Spleen (tissue), 11 donors: ENCODE measurements around the gene MYO15A. TPM values are rescaled to one million over a fixed set of nuclear protein-coding genes. Genes with fewer than 3 reads are reported as not detected.

ENCODE experiments used
- DNase-seq: peaks from one replicate; pipeline ENCODE4 v3.0.0-alpha.2; 2020
- H3K27ac ChIP-seq, 8 donors: fragments of 200-600 bp; sonication (generic) in 7 of 8; 1 replicate in 4 of 8; 2 replicates in 4 of 8; pipeline versions ENCODE4 v1.5.0 to v1.8.0; 2016 to 2021; ENCODE audit warnings: inconsistent platforms in 4 of 8, mild to moderate bottlenecking in 4 of 8, moderate library complexity in 1 of 8
- H3K27me3 ChIP-seq, 7 donors: fragments of 200-600 bp; sonication (generic) in 6 of 7; replicated peaks in 1 of 7; 1 replicate in 4 of 7; 2 replicates in 3 of 7; pipeline versions ENCODE4 v1.5.0 to v1.8.0; 2016 to 2021; ENCODE audit warnings: inconsistent platforms in 3 of 7, mild to moderate bottlenecking in 1 of 7
- H3K36me3 ChIP-seq, 6 donors: fragments of 200-600 bp; sonication (generic) in 5 of 6; 1 replicate in 4 of 6; 2 replicates in 2 of 6; pipeline versions ENCODE4 v1.5.0 to v1.8.0; 2016 to 2021; ENCODE audit warnings: inconsistent platforms in 2 of 6
- H3K4me1 ChIP-seq, 6 donors: fragments of 200-600 bp; sonication (generic) in 5 of 6; 1 replicate in 3 of 6; 2 replicates in 3 of 6; pipeline versions ENCODE4 v1.5.0 to v1.8.0; 2016 to 2021; ENCODE audit warnings: inconsistent platforms in 3 of 6
- H3K4me3 ChIP-seq, 8 donors: fragments of 200-600 bp; sonication (generic) in 7 of 8; 1 replicate in 4 of 8; 2 replicates in 4 of 8; pipeline versions ENCODE4 v1.5.0 to v1.8.0; 2016 to 2021; ENCODE audit warnings: inconsistent platforms in 4 of 8, mild to moderate bottlenecking in 4 of 8, moderate library complexity in 2 of 8
- H3K9me3 ChIP-seq, 8 donors: fragments of 200-600 bp; sonication (generic) in 7 of 8; 1 replicate in 4 of 8; 2 replicates in 4 of 8; pipeline versions ENCODE4 v1.5.0 to v1.8.0; 2016 to 2021; ENCODE audit warnings: inconsistent platforms in 4 of 8
- CTCF ChIP-seq, 11 experiments: fragments of 200-600 bp in 7 of 11; fragments of 450-650 bp in 4 of 11; sonication (generic) in 4 of 11; IDR thresholded peaks in 8 of 11; conservative IDR thresholded peaks in 3 of 11; 1 replicate in 7 of 11; 2 replicates in 4 of 11; pipeline versions ENCODE4 v1.4.0 to v1.8.0; 2016 to 2021; ENCODE audit warnings: antibody characterized with exemption in 11 of 11, inconsistent platforms in 4 of 11, mild to moderate bottlenecking in 1 of 11
- POLR2A ChIP-seq, 3 donors: fragments of 450-650 bp; IDR thresholded peaks; one replicate each; pipeline ENCODE4 v1.5.1; 2017; ENCODE audit warnings: antibody characterized with exemption in 3 of 3, mild to moderate bottlenecking in 1 of 3
- POLR2AphosphoS5 ChIP-seq, 3 donors: sonication (generic); formaldehyde crosslinking; IDR thresholded peaks; one replicate each; pipeline ENCODE4 v1.5.1; 2017; ENCODE audit warnings: antibody characterized with exemption in 3 of 3
- WGBS, 5 donors: extraction: QIAGEN DNeasy Blood & Tissue Kit in 3 of 5; methylation state at CpG; one replicate each; pipeline versions ENCODE4 v1.1.5 to v1.1.7; 2013 to 2018; 5-methylcytosine and 5-hydroxymethylcytosine counted together
- intact Hi-C: fragments of 100-400 bp; cut with DNase I; formaldehyde crosslinking; loops from one replicate; pipeline ENCODE4 v1.15.0; 2023; ENCODE audit warnings: low total_unique reads
- polyA plus RNA-seq, 3 donors: library from polyadenylated mRNA; stranded (reverse); fragments of 200-250 nt; gene quantifications; one replicate each; pipeline ENCODE4 v1.2.1, GENCODE V29; 2013
- total RNA-seq, 7 donors: library from RNA; depleted of rRNA in 3 of 7; stranded (reverse); fragments of >200 nt in 3 of 7; fragmentation: NEBNext Ultra II Directional in 4 of 7; extraction: Animal tissue kit (Norgen Biotek cat#: 25700) in 4 of 7; gene quantifications; one replicate each; pipeline versions ENCODE4 v1.1.0 to v1.2.1, GENCODE V29; 2016 to 2021
- donor health status: healthy with polysubstance abuse.
- donor health status: DM: no; HTN: no; CAD: no; lungs with moderate emphysema.
- donor health status: DM: no; HTN: no; CAD: no.
- donor health status: Bipolar disorder and iron deficiency.
- donor health status: healthy.
- donor health status: DM: no; HTN: no; CAD: no.
- donor health status: DM: yes; HTN: yes; CAD: no.

The MYO15A gene
- total and polyA plus RNA-seq, 10 donors: 0.26 to 1.9 (median 0.84) TPM

- H3K36me3 ChIP-seq: no peaks in the 10 kb centered on the region
- WGBS, 5 donors: 88 to 94% (median 94%) methylated on average over 30 to 33 of the region's 33 CpGs
- no peaks in the 10 kb centered on the region for H3K27me3 ChIP-seq
- no peak overlapping the region for H3K4me3 ChIP-seq
- intact Hi-C loops: no loop called here
- DNase-seq: no peak
- no peak overlapping the region for H3K27ac ChIP-seq
- no peaks in the 10 kb centered on the region for H3K4me1 ChIP-seq
- H3K9me3 ChIP-seq: peaks cover 0 to 20% (median 14%) of the 10 kb centered on the region in 8 donors
- TF ChIP-seq POLR2AphosphoS5 (IDR thresholded peaks at IDR 0.05) (no peak), CTCF (IDR thresholded peaks at IDR 0.05 in 8 of 11, conservative IDR thresholded peaks at IDR 0.05 in 3 of 11) (no peak), POLR2A (IDR thresholded peaks at IDR 0.05) (no peak)
Measured at GRCh38 chr17:18117982-18118975, 9.7 kb downstream of the MYO15A start.

GRCh38 chr17:18119166-18119745 lies 10.7 kb downstream of the MYO15A start:
- TF ChIP-seq CTCF (IDR thresholded peaks at IDR 0.05 in 8 of 11, conservative IDR thresholded peaks at IDR 0.05 in 3 of 11): no peak
- no peak for TF ChIP-seq POLR2A (IDR thresholded peaks at IDR 0.05)
- TF ChIP-seq POLR2AphosphoS5 (IDR thresholded peaks at IDR 0.05): no peak
- intact Hi-C loops: no loop called here
- H3K27ac ChIP-seq: no peak overlapping the region
- no peak for DNase-seq
- 96 to 98% (median 97%) methylated on average over 55 to 57 of the region's 57 CpGs for WGBS, 5 donors
- H3K4me1 ChIP-seq: no peaks in the 10 kb centered on the region
- H3K4me3 ChIP-seq: no peak overlapping the region
- H3K27me3 ChIP-seq: no peaks in the 10 kb centered on the region
- no peaks in the 10 kb centered on the region for H3K36me3 ChIP-seq
- peaks cover 0 to 20% (median 14%) of the 10 kb centered on the region in 8 donors for H3K9me3 ChIP-seq

- TF ChIP-seq POLR2A (IDR thresholded peaks at IDR 0.05): no peak
- no peak for TF ChIP-seq POLR2AphosphoS5 (IDR thresholded peaks at IDR 0.05)
- TF ChIP-seq CTCF (IDR thresholded peaks at IDR 0.05 in 8 of 11, conservative IDR thresholded peaks at IDR 0.05 in 3 of 11): no peak
Measured at GRCh38 chr17:18119938-18120337, 11.4 kb downstream of the MYO15A start.

More at GRCh38 chr17:18119938-18120337, 11.4 kb downstream of the MYO15A start:
- WGBS, 5 donors: 95 to 98% (median 97%) methylated on average over 27 to 30 of the region's 30 CpGs
- Histone ChIP-seq H3K27ac (no peak overlapping the region), H3K4me1 (no peaks in the 10 kb centered on the region), H3K4me3 (no peak overlapping the region), H3K9me3 (peaks cover 0 to 20% (median 14%) of the 10 kb centered on the region in 8 donors), H3K36me3 (no peaks in the 10 kb centered on the region), H3K27me3 (no peaks in the 10 kb centered on the region)
- intact Hi-C loops: no loop called here
- DNase-seq: no peak
